ENCODE data around the gene RWDD2A. TPM values are rescaled to one million over a fixed set of nuclear protein-coding genes. Genes with fewer than 3 reads are reported as not detected.

Gene RWDD2A
- total and polyA plus RNA-seq, 9 of the 15 experiments (the other 6 are each of a cell fraction or from before 2014, with no cell fraction given) = 1.6 to 4.7 (median 2.1) TPM

GRCh38 chr6:83226517-83226916 is 33.4 kb downstream of the RWDD2A start (continued):
- TF ChIP-seq, protein P1, sequence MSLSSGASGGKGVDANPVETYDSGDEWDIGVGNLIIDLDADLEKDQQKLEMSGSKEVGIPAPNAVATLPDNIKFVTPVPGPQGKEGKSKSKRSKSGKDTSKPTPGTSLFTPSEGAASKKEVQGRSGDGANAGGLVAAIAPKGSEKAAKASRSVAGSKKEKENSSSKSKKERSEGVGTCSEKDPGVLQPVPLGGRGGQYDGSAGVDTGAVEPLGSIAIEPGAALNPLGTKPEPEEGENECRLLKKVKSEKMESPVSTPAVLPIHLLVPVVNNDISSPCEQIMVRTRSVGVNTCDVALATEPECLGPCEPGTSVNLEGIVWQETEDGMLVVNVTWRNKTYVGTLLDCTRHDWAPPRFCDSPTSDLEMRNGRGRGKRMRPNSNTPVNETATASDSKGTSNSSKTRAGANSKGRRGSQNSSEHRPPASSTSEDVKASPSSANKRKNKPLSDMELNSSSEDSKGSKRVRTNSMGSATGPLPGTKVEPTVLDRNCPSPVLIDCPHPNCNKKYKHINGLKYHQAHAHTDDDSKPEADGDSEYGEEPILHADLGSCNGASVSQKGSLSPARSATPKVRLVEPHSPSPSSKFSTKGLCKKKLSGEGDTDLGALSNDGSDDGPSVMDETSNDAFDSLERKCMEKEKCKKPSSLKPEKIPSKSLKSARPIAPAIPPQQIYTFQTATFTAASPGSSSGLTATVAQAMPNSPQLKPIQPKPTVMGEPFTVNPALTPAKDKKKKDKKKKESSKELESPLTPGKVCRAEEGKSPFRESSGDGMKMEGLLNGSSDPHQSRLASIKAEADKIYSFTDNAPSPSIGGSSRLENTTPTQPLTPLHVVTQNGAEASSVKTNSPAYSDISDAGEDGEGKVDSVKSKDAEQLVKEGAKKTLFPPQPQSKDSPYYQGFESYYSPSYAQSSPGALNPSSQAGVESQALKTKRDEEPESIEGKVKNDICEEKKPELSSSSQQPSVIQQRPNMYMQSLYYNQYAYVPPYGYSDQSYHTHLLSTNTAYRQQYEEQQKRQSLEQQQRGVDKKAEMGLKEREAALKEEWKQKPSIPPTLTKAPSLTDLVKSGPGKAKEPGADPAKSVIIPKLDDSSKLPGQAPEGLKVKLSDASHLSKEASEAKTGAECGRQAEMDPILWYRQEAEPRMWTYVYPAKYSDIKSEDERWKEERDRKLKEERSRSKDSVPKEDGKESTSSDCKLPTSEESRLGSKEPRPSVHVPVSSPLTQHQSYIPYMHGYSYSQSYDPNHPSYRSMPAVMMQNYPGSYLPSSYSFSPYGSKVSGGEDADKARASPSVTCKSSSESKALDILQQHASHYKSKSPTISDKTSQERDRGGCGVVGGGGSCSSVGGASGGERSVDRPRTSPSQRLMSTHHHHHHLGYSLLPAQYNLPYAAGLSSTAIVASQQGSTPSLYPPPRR (CRISPR knock-in tag; IDR thresholded peaks at IDR 0.05; ENCODE audit: borderline replicate concordance) = no peak
- TF ChIP-seq RCOR1 (IDR thresholded peaks at IDR 0.05; ENCODE audit: borderline replicate concordance in 1 of 2, low read depth in 2 of 2, low read length in 2 of 2) (no peak), ZNF766 (CRISPR knock-in tag; conservative IDR thresholded peaks at IDR 0.05) (no peak)

DNA sequence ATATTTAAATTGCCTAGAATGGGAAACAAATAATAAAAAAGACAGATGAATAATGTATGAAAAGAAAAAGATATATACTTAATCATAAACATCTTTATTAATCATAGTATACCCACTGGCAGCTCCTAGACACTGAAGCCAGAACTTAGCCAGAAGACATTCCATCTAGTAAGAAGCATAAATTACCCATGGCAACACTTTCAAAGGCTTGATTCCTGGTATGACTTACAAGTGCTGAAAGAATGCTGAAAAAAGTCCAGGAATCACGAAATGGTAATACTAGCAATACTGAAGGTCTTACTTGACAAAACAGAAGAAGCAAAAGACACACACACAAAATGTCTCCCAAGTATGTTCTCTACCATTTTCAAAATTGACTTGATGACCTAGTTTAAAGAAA is 38.0 kb downstream of the RWDD2A start:
- Histone ChIP-seq H3K9ac (ENCODE audit: insufficient read depth in 1 of 2, low read depth in 2 of 2, low read length in 2 of 2) (no peak overlapping the region), H3K9me3 (replicated peaks; ENCODE audit: control insufficient read depth, insufficient read depth, low read depth, low read length) (no peaks in the 10 kb centered on the region), H3K4me3 (no peak overlapping the region), H2AFZ (ENCODE audit: low read depth, low read length) (no peak overlapping the region), H3K27ac (ENCODE audit: extremely low read depth, low read depth, low read length) (no peak overlapping the region), H4K20me1 (replicated peaks; ENCODE audit: control insufficient read depth, insufficient read depth, low read length) (no peaks in the 10 kb centered on the region), H3K36me3 (ENCODE audit: control insufficient read depth, insufficient read depth, low read length) (no peaks in the 10 kb centered on the region), H3K4me2 (ENCODE audit: insufficient read depth, low read length) (no peak overlapping the region), H3K9me1 (ENCODE audit: control insufficient read depth, insufficient read depth, low read length) (no peaks in the 10 kb centered on the region), H3K4me1 (replicated peaks in 1 of 2; ENCODE audit: control insufficient read depth in 2 of 2, insufficient read depth in 2 of 2, low read length in 2 of 2) (no peaks in the 10 kb centered on the region), H3K27me3 (ENCODE audit: control insufficient read depth in 2 of 2, insufficient read depth in 2 of 2, low read length in 2 of 2) (no peaks in the 10 kb centered on the region), H3K79me2 (ENCODE audit: control insufficient read depth, insufficient read depth, low read length) (no peaks in the 10 kb centered on the region)
- no peak for ATAC-seq
- WGBS (ENCODE audit: insufficient coverage, low coverage, missing lambda C conversion rate) = 6% methylated on average over 1 of the region's 1 CpG
- FAIRE-seq = no peak
- intact Hi-C loops (cut with micrococcal nuclease) = no loop called here
- DNase-seq (ENCODE audit: extremely low read depth in 1 of 4, low spot score in 3 of 4) = no peak
- ChIA-PET POLR2A (interaction anchor here (1.5 kb wide), 1 partner anchor 33 kb away, joined by 3 read pairs; no protein-coding TSS in a partner anchor), CTCF (ENCODE audit: low intra/inter-chr PET ratio) (no interaction called here)
- no TSS peak for BruUV-seq (replicated peaks)
- in situ Hi-C loops (cut with MboI) = no loop called here
- TF ChIP-seq TBL1XR1 (IDR thresholded peaks at IDR 0.05; ENCODE audit: low read length in 2 of 2) (no peak), ZNF124 (CRISPR knock-in tag; IDR thresholded peaks at IDR 0.05) (no peak), PHTF2 (CRISPR knock-in tag; IDR thresholded peaks at IDR 0.05) (no peak), NBN (IDR thresholded peaks at IDR 0.05; ENCODE audit: low read depth) (no peak), CAMTA2 (CRISPR knock-in tag; conservative IDR thresholded peaks at IDR 0.05) (no peak), ZNF224 (CRISPR knock-in tag; IDR thresholded peaks at IDR 0.05) (no peak), CHCHD3 (CRISPR knock-in tag; IDR thresholded peaks at IDR 0.05) (no peak), ZC3H4 (CRISPR knock-in tag; IDR thresholded peaks at IDR 0.05; ENCODE audit: borderline replicate concordance) (no peak), PHB2 (IDR thresholded peaks at IDR 0.05; ENCODE audit: low read depth) (no peak)
- TF ChIP-seq, protein P2, sequence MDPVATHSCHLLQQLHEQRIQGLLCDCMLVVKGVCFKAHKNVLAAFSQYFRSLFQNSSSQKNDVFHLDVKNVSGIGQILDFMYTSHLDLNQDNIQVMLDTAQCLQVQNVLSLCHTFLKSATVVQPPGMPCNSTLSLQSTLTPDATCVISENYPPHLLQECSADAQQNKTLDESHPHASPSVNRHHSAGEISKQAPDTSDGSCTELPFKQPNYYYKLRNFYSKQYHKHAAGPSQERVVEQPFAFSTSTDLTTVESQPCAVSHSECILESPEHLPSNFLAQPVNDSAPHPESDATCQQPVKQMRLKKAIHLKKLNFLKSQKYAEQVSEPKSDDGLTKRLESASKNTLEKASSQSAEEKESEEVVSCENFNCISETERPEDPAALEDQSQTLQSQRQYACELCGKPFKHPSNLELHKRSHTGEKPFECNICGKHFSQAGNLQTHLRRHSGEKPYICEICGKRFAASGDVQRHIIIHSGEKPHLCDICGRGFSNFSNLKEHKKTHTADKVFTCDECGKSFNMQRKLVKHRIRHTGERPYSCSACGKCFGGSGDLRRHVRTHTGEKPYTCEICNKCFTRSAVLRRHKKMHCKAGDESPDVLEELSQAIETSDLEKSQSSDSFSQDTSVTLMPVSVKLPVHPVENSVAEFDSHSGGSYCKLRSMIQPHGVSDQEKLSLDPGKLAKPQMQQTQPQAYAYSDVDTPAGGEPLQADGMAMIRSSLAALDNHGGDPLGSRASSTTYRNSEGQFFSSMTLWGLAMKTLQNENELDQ (CRISPR knock-in tag; IDR thresholded peaks at IDR 0.05; ENCODE audit: borderline replicate concordance) = no peak
- TF ChIP-seq, protein P3, sequence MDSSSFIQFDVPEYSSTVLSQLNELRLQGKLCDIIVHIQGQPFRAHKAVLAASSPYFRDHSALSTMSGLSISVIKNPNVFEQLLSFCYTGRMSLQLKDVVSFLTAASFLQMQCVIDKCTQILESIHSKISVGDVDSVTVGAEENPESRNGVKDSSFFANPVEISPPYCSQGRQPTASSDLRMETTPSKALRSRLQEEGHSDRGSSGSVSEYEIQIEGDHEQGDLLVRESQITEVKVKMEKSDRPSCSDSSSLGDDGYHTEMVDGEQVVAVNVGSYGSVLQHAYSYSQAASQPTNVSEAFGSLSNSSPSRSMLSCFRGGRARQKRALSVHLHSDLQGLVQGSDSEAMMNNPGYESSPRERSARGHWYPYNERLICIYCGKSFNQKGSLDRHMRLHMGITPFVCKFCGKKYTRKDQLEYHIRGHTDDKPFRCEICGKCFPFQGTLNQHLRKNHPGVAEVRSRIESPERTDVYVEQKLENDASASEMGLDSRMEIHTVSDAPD (CRISPR knock-in tag; IDR thresholded peaks at IDR 0.05) = no peak

All from K562 (cell line).